Measurements from ENCODE around the gene SAFB. TPM values are rescaled to one million over a fixed set of nuclear protein-coding genes. Genes with fewer than 3 reads are reported as not detected.

The SAFB gene
- total RNA-seq, 2 donors from 2014 or later: 28.6 to 101 TPM

DNA sequence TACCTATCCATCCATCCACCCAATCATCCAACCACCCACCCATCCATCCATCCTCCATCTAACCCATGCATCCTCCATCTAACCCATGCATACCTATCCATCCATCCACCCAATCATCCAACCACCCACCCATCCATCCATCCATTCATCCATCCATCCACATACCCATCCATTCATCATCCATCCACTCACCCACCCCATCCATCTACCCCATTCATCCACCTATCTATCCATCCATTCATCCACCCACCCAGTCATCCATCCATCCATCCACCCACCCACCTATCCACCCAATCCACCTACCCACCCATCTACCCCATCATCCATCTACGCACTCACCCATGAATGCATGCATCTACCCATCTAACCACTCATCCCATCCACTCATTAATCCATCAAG, 50.9 kb downstream of the SAFB start:
- Histone ChIP-seq H3K27ac (no peak overlapping the region), H3K27me3 (replicated peaks; ENCODE audit: insufficient read depth) (no peaks in the 10 kb centered on the region), H3K9me3 (no peaks in the 10 kb centered on the region), H3K36me3 (peaks cover 17% of the 10 kb centered on the region), H3K4me1 (ENCODE audit: control insufficient read depth in 1 of 2, low read depth in 2 of 2) (no peaks in the 10 kb centered on the region), H3K4me3 (no peak overlapping the region)
- DNase-seq (ENCODE audit: low spot score) (no peak), ATAC-seq (ENCODE audit: insufficient number of reproducible peaks, low FRiP score, low read depth) (no peak)
- TF ChIP-seq, protein P1, sequence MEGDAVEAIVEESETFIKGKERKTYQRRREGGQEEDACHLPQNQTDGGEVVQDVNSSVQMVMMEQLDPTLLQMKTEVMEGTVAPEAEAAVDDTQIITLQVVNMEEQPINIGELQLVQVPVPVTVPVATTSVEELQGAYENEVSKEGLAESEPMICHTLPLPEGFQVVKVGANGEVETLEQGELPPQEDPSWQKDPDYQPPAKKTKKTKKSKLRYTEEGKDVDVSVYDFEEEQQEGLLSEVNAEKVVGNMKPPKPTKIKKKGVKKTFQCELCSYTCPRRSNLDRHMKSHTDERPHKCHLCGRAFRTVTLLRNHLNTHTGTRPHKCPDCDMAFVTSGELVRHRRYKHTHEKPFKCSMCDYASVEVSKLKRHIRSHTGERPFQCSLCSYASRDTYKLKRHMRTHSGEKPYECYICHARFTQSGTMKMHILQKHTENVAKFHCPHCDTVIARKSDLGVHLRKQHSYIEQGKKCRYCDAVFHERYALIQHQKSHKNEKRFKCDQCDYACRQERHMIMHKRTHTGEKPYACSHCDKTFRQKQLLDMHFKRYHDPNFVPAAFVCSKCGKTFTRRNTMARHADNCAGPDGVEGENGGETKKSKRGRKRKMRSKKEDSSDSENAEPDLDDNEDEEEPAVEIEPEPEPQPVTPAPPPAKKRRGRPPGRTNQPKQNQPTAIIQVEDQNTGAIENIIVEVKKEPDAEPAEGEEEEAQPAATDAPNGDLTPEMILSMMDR (IDR thresholded peaks at IDR 0.05): no peak

DNA sequence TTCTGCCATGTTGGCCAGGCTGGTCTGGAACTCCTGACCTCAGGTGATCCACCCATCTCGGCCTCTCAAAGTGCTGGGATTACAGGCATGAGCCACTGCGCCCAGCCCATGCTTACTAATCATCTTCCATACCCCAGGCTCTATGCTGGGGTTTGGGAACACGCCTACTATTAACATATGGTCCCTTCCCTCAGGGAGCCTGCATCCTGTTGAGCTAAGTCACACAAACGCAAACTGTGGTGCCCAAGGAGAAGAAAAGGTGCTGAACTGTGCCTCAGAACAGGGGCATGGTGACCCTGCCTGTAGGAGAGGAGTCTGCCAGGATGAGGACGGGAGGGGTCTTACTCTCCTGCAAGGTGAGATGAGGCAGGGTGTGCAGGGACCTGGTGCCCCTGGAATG, 51.8 kb downstream of the SAFB start:
- Histone ChIP-seq H3K4me3 (no peak overlapping the region), H3K9me3 (no peaks in the 10 kb centered on the region), H3K27ac (no peak overlapping the region), H3K4me1 (ENCODE audit: control insufficient read depth in 1 of 2, low read depth in 2 of 2) (peaks cover 8 to 10% of the 10 kb centered on the region in 2 donors), H3K27me3 (replicated peaks; ENCODE audit: insufficient read depth) (no peaks in the 10 kb centered on the region), H3K36me3 (peaks cover 7% of the 10 kb centered on the region)
- ATAC-seq (ENCODE audit: insufficient number of reproducible peaks, low FRiP score, low read depth) (no peak), DNase-seq (ENCODE audit: low spot score) (no peak)
- TF ChIP-seq, protein P1 (IDR thresholded peaks at IDR 0.05): no peak

- Histone ChIP-seq H3K4me1 (ENCODE audit: control insufficient read depth in 1 of 2, low read depth in 2 of 2) (peaks cover 8 to 16% of the 10 kb centered on the region in 2 donors), H3K9me3 (no peaks in the 10 kb centered on the region), H3K27ac (no peak overlapping the region), H3K27me3 (replicated peaks; ENCODE audit: insufficient read depth) (no peaks in the 10 kb centered on the region), H3K4me3 (no peak overlapping the region), H3K36me3 (peaks cover 5% of the 10 kb centered on the region)
- TF ChIP-seq, protein P1 (IDR thresholded peaks at IDR 0.05): no peak
- DNase-seq (ENCODE audit: low spot score) (no peak), ATAC-seq (ENCODE audit: insufficient number of reproducible peaks, low FRiP score, low read depth) (no peak)
Observed at GRCh38 chr19:5676105-5676771, 53.4 kb downstream of the SAFB start.

DNA sequence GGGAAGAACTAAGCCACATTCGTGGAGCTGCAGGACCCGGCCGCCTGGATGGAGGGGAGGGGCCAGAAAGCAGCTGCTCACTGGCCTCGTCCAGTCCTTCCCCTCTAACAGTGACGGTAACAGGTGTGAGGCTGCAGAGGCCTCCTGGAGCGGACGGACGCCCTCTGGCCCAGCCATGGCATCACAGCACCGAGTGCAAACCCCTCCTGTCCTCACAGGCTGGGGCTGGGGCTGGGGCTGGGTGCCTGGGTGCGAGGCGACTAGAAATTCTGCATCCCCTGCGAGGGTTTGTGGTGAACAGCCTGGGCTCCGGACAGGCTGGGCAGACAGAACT, 53.9 kb downstream of the SAFB start:
- Histone ChIP-seq H3K27ac (no peak overlapping the region), H3K4me1 (ENCODE audit: control insufficient read depth in 1 of 2, low read depth in 2 of 2) (peaks cover 8 to 18% of the 10 kb centered on the region in 2 donors), H3K9me3 (no peaks in the 10 kb centered on the region), H3K4me3 (no peak overlapping the region), H3K36me3 (peaks cover 5% of the 10 kb centered on the region), H3K27me3 (replicated peaks; ENCODE audit: insufficient read depth) (no peaks in the 10 kb centered on the region)
- TF ChIP-seq, protein P1 (IDR thresholded peaks at IDR 0.05): no peak
- DNase-seq (ENCODE audit: low spot score) (no peak), ATAC-seq (ENCODE audit: insufficient number of reproducible peaks, low FRiP score, low read depth) (no peak)

DNA sequence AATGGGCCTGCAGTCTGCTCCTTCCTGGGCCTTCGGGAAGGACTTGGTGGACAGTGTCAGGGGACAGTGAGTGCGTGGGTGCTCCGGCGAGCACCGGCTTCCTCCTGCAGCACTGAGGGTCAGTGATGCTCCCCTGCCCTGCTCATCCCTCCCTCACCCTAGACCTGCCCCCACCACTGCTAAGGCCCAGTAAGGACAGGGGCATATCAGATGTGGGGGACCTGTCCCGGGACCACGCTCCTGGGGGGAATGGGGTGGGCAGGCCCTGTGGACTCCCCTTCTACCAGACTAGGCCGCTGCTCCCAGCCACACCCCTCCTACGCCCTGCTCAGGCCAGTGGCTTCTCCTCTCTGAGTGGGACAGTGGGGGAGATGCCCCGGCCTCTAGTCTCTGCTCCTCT, 54.3 kb downstream of the SAFB start:
- ATAC-seq (ENCODE audit: insufficient number of reproducible peaks, low FRiP score, low read depth): no peak
- Histone ChIP-seq H3K4me1 (ENCODE audit: control insufficient read depth in 1 of 2, low read depth in 2 of 2) (peaks cover 8 to 18% of the 10 kb centered on the region in 2 donors), H3K27ac (no peak overlapping the region), H3K36me3 (peaks cover 5% of the 10 kb centered on the region), H3K27me3 (replicated peaks; ENCODE audit: insufficient read depth) (no peaks in the 10 kb centered on the region), H3K9me3 (no peaks in the 10 kb centered on the region), H3K4me3 (no peak overlapping the region)
- TF ChIP-seq, protein P1 (IDR thresholded peaks at IDR 0.05): no peak
- DNase-seq (ENCODE audit: low spot score): no peak
